ENCODE measurements around the gene IQGAP2. TPM values are rescaled to one million over a fixed set of nuclear protein-coding genes. Genes with fewer than 3 reads are reported as not detected.

Gene IQGAP2
- total and polyA plus RNA-seq, 2 donors (not counting 1 experiment from before 2014, with no cell fraction given) = 8.1 to 15.0 TPM

- Histone ChIP-seq H3K27me3 (replicated peaks in 1 of 4; ENCODE audit: control extremely low read depth in 1 of 4, control insufficient read depth in 3 of 4, insufficient read depth in 4 of 4, low read length in 3 of 4) (no peaks in the 10 kb centered on the region), H3K4me3 (ENCODE audit: control extremely low read depth in 1 of 5, extremely low read depth in 1 of 5, insufficient read depth in 1 of 5, low read depth in 2 of 5, low read length in 4 of 5) (no peak overlapping the region), H3K9me3 (ENCODE audit: control extremely low read depth in 1 of 3, control insufficient read depth in 2 of 3, insufficient read depth in 1 of 3, low read length in 2 of 3) (no peaks in the 10 kb centered on the region), H3K36me3 (replicated peaks in 1 of 2; ENCODE audit: control extremely low read depth in 1 of 2, control insufficient read depth in 1 of 2, extremely low read depth in 1 of 2, insufficient read depth in 2 of 2, low read length in 1 of 2) (no peaks in the 10 kb centered on the region), H3K4me1 (ENCODE audit: control insufficient read depth in 2 of 2, insufficient read depth in 2 of 2, low read length in 2 of 2) (no peaks in the 10 kb centered on the region), H3K79me2 (ENCODE audit: control insufficient read depth, insufficient read depth, low read length) (no peaks in the 10 kb centered on the region), H4K20me1 (ENCODE audit: control insufficient read depth, insufficient read depth, low read length, poor library complexity, severe bottlenecking) (no peaks in the 10 kb centered on the region), H3K27ac (ENCODE audit: low read length in 2 of 2) (no peak overlapping the region), H3K9ac (ENCODE audit: low read length) (no peak overlapping the region), H3K4me2 (replicated peaks; ENCODE audit: low read depth, low read length, poor library complexity, severe bottlenecking) (no peak overlapping the region), H2AFZ (ENCODE audit: insufficient read depth, low read depth, low read length, poor library complexity, severe bottlenecking) (no peak overlapping the region)
- no peak for DNase-seq
- Mint-ChIP-seq H3K27me3 (no peaks in the 10 kb centered on the region), H3K9me3 (ENCODE audit: insufficient read depth) (no peaks in the 10 kb centered on the region), H3K27ac (no peak overlapping the region), H3K4me1 (no peaks in the 10 kb centered on the region), H3K4me3 (no peak overlapping the region)
- TF ChIP-seq EZH2 (IDR thresholded peaks at IDR 0.05; ENCODE audit: borderline replicate concordance, insufficient read depth, low read depth, low read length, poor library complexity, severe bottlenecking) = no peak
- no peak for TF ChIP-seq CTCF (IDR thresholded peaks at IDR 0.05)
- ChIA-PET POLR2A (no interaction called here), CTCF (no interaction called here)
- no peak for ATAC-seq (ENCODE audit: low read depth)
- intact Hi-C loops (cut with micrococcal nuclease) = no loop called here
- 100% methylated on average over 1 of the region's 4 CpGs for WGBS (ENCODE audit: insufficient coverage)
Observed at GRCh38 chr5:76457674-76458485, 54.8 kb downstream of the IQGAP2 start.

GRCh38 chr5:76458486-76458830, 55.4 kb downstream of the IQGAP2 start:
- Histone ChIP-seq H2AFZ (ENCODE audit: insufficient read depth, low read depth, low read length, poor library complexity, severe bottlenecking) (no peak overlapping the region), H3K27ac (ENCODE audit: low read length in 2 of 2) (no peak overlapping the region), H3K4me2 (replicated peaks; ENCODE audit: low read depth, low read length, poor library complexity, severe bottlenecking) (no peak overlapping the region), H4K20me1 (ENCODE audit: control insufficient read depth, insufficient read depth, low read length, poor library complexity, severe bottlenecking) (no peaks in the 10 kb centered on the region), H3K79me2 (ENCODE audit: control insufficient read depth, insufficient read depth, low read length) (no peaks in the 10 kb centered on the region), H3K4me3 (ENCODE audit: control extremely low read depth in 1 of 5, extremely low read depth in 1 of 5, insufficient read depth in 1 of 5, low read depth in 2 of 5, low read length in 4 of 5) (no peak overlapping the region), H3K27me3 (replicated peaks in 1 of 4; ENCODE audit: control extremely low read depth in 1 of 4, control insufficient read depth in 3 of 4, insufficient read depth in 4 of 4, low read length in 3 of 4) (no peaks in the 10 kb centered on the region), H3K36me3 (replicated peaks in 1 of 2; ENCODE audit: control extremely low read depth in 1 of 2, control insufficient read depth in 1 of 2, extremely low read depth in 1 of 2, insufficient read depth in 2 of 2, low read length in 1 of 2) (no peaks in the 10 kb centered on the region), H3K4me1 (ENCODE audit: control insufficient read depth in 2 of 2, insufficient read depth in 2 of 2, low read length in 2 of 2) (no peaks in the 10 kb centered on the region), H3K9ac (ENCODE audit: low read length) (no peak overlapping the region), H3K9me3 (ENCODE audit: control extremely low read depth in 1 of 3, control insufficient read depth in 2 of 3, insufficient read depth in 1 of 3, low read length in 2 of 3) (no peaks in the 10 kb centered on the region)
- CTCF ChIA-PET = no interaction called here
- H3K4me3 Mint-ChIP-seq = no peak overlapping the region
- POLR2A ChIA-PET = no interaction called here
- no peaks in the 10 kb centered on the region for H3K27me3 Mint-ChIP-seq
- no peaks in the 10 kb centered on the region for H3K9me3 Mint-ChIP-seq (ENCODE audit: insufficient read depth)
- ATAC-seq (ENCODE audit: low read depth) = no peak
- TF ChIP-seq EZH2 (IDR thresholded peaks at IDR 0.05; ENCODE audit: borderline replicate concordance, insufficient read depth, low read depth, low read length, poor library complexity, severe bottlenecking) = no peak
- TF ChIP-seq CTCF (IDR thresholded peaks at IDR 0.05) = no peak
- no peaks in the 10 kb centered on the region for H3K4me1 Mint-ChIP-seq
- no peak overlapping the region for H3K27ac Mint-ChIP-seq
- no peak for DNase-seq
- no CpG with 5 or more reads among the region's 1 CpG for WGBS (ENCODE audit: insufficient coverage)
- intact Hi-C loops (cut with micrococcal nuclease) = no loop called here
